HCT116 (cell line): ENCODE results near the gene SDCBP2. TPM values are rescaled to one million over a fixed set of nuclear protein-coding genes. Genes with fewer than 3 reads are reported as not detected.

ENCODE experiments used
- ATAC-seq: fragments of 200-7000 bp; cut with Tn5 transposase; 2 replicates; pipeline ENCODE4 v1.9.1; 2020; ENCODE audit warnings: mild to moderate bottlenecking, moderate library complexity
- BruUV-seq: library from RNA; stranded (reverse); fragments of 400-500 nt; replicated peaks from 2 replicates; lab custom pipeline; 2021; lab: Mats Ljungman, UMichigan
- CTCF ChIA-PET: fragments of 300-600 bp; sonication (Branson Sonifier 250); formaldehyde crosslinking; loops from one replicate; lab custom pipeline; 2021; ENCODE audit warnings: antibody characterized with exemption; lab: Charles Lee
- POLR2A ChIA-PET: fragments of 300-600, 350-600 bp; sonication (Branson Sonifier 250); formaldehyde crosslinking; loops from one replicate; lab custom pipeline; 2021; ENCODE audit warnings: antibody characterized with exemption; lab: Charles Lee
- RAD21 ChIA-PET, 2 experiments: fragments of 300-600 bp; sonication (Branson Sonifier 250); formaldehyde crosslinking; loops; one replicate each; lab custom pipeline; 2023; ENCODE audit warnings: low total read pairs in 2 of 2; ENCODE audit not compliant: uncharacterized antibody in 2 of 2, unreplicated experiment in 2 of 2, low non-redundant PET in 1 of 2; lab: Charles Lee
- DNase-seq: peaks from one replicate; pipeline ENCODE4 v3.0.0-alpha.2; 2010; ENCODE audit warnings: low read depth, low spot score
- H2AFZ ChIP-seq: fragments of 200-600 bp; shearing (Covaris generic), sonication (generic); 2 replicates; pipeline ENCODE4 v1.6.1; 2017; ENCODE audit warnings: low read depth, mixed run types, mixed read lengths, antibody characterized with exemption, low read length; ENCODE audit not compliant: poor library complexity, severe bottlenecking
- H3K27ac ChIP-seq: 2 replicates; pipeline ENCODE4 v1.5.1; 2012; ENCODE audit warnings: low read depth, low read length
- H3K27me3 ChIP-seq: fragments of 200-600 bp; sonication (generic); 2 replicates; pipeline ENCODE4 v1.6.1; 2016; ENCODE audit warnings: mixed run types, low read length, mixed read lengths; ENCODE audit not compliant: insufficient read depth
- H3K36me3 ChIP-seq, 2 experiments: fragments of 200-500 bp in 1 of 2; fragments of 200-600 bp in 1 of 2; sonication (Bioruptor generic) in 1 of 2; sonication (generic) in 1 of 2; 2 replicates each; pipeline versions ENCODE4 v1.5.1 to v1.6.1; 2014 to 2016; ENCODE audit warnings: low read length in 2 of 2, inconsistent platforms in 1 of 2, mixed read lengths in 1 of 2, mixed run types in 1 of 2; ENCODE audit not compliant: insufficient read depth in 2 of 2, control insufficient read depth in 1 of 2
- H3K4me1 ChIP-seq, 2 experiments: fragments of 200-600 bp in 1 of 2; sonication (generic) in 1 of 2; 2 replicates each; pipeline versions ENCODE4 v1.5.1 to v1.6.1; 2012 to 2017; ENCODE audit warnings: low read length in 2 of 2, inconsistent platforms in 1 of 2, mild to moderate bottlenecking in 1 of 2, mixed read lengths in 1 of 2, mixed run types in 1 of 2, moderate library complexity in 1 of 2; ENCODE audit not compliant: insufficient read depth in 2 of 2, control insufficient read depth in 1 of 2
- H3K4me2 ChIP-seq: fragments of 200-600 bp; sonication (generic); 2 replicates; pipeline ENCODE4 v1.6.1; 2017; ENCODE audit warnings: mixed run types, low read length, mixed read lengths
- H3K4me3 ChIP-seq, 2 experiments: fragments of 200-600 bp in 1 of 2; sonication (generic) in 1 of 2; replicated peaks in 1 of 2; 2 replicates each; pipeline ENCODE4 v1.5.1; 2011 to 2016; ENCODE audit warnings: low read length in 2 of 2, control low read depth in 1 of 2, low read depth in 1 of 2, mild to moderate bottlenecking in 1 of 2, mixed read lengths in 1 of 2, mixed run types in 1 of 2
- H3K79me2 ChIP-seq: fragments of 200-600 bp; sonication (generic); 2 replicates; pipeline ENCODE4 v1.6.1; 2017; ENCODE audit warnings: mild to moderate bottlenecking, mixed run types, low read length, moderate library complexity, mixed read lengths; ENCODE audit not compliant: insufficient read depth
- H3K9ac ChIP-seq: fragments of 200-600 bp; sonication (generic); 2 replicates; pipeline ENCODE4 v1.6.1; 2016; ENCODE audit warnings: low read length, mixed read lengths
- H3K9me2 ChIP-seq: fragments of 200-600 bp; sonication (generic), shearing (Covaris generic); 2 replicates; pipeline ENCODE4 v1.6.1; 2017; ENCODE audit warnings: mixed run types, mild to moderate bottlenecking, moderate library complexity; ENCODE audit not compliant: insufficient read depth
- H3K9me3 ChIP-seq, 2 experiments: fragments of 200-500 bp in 1 of 2; fragments of 200-600 bp in 1 of 2; sonication (Bioruptor generic) in 1 of 2; sonication (generic) in 1 of 2; 2 replicates each; pipeline ENCODE4 v1.6.1; 2014 to 2017; ENCODE audit warnings: low read length in 2 of 2, mixed read lengths in 2 of 2, inconsistent platforms in 1 of 2, low read depth in 1 of 2, mild to moderate bottlenecking in 1 of 2, mixed run types in 1 of 2, moderate library complexity in 1 of 2; ENCODE audit not compliant: control insufficient read depth in 1 of 2, insufficient read depth in 1 of 2
- H4K20me1 ChIP-seq: fragments of 200-600 bp; sonication (generic), shearing (Covaris generic); 2 replicates; pipeline ENCODE4 v1.6.1; 2017; ENCODE audit warnings: mixed run types, mild to moderate bottlenecking, moderate library complexity; ENCODE audit not compliant: insufficient read depth
- ATF3 ChIP-seq: IDR thresholded peaks from 2 replicates; pipeline ENCODE4 v1.6.1; 2012
- CBX3 ChIP-seq: IDR thresholded peaks from 2 replicates; pipeline ENCODE4 v1.6.1; 2012; ENCODE audit warnings: low read depth
- ELF1 ChIP-seq: IDR thresholded peaks from 2 replicates; pipeline ENCODE4 v1.6.1; 2012; ENCODE audit warnings: low read depth, borderline replicate concordance
- FOSL1 ChIP-seq: IDR thresholded peaks from 2 replicates; pipeline ENCODE4 v1.6.1; 2012; ENCODE audit warnings: low read depth
- JUND ChIP-seq: IDR thresholded peaks from 2 replicates; pipeline ENCODE4 v1.6.1; 2012
- POLR2A ChIP-seq: IDR thresholded peaks from 2 replicates; pipeline ENCODE4 v1.7.0; 2011; ENCODE audit warnings: borderline replicate concordance; ENCODE audit not compliant: insufficient read depth, insufficient read length; ENCODE audit errors: extremely low read depth
- POLR2AphosphoS5 ChIP-seq: IDR thresholded peaks from 2 replicates; pipeline ENCODE4 v1.6.1; 2011; ENCODE audit warnings: mild to moderate bottlenecking, low read depth, low read length, moderate library complexity
- YY1 ChIP-seq: IDR thresholded peaks from 2 replicates; pipeline ENCODE4 v1.6.1; 2011; ENCODE audit warnings: low read length, low read depth, moderate library complexity, mild to moderate bottlenecking; ENCODE audit not compliant: insufficient replicate concordance; ENCODE audit errors: extremely low read depth
- intact Hi-C: fragments of 100-400 bp; cut with micrococcal nuclease; formaldehyde crosslinking; loops from 2 replicates; pipeline ENCODE4 v1.10.0; 2022
- total RNA-seq: library from RNA; stranded (reverse); gene quantifications from one replicate; pipeline ENCODE4 v1.2.1, GENCODE V29; 2021; ENCODE audit not compliant: unreplicated experiment
- TF ChIP-seq, protein P1 (sequence below): IDR thresholded peaks from 2 replicates; pipeline ENCODE4 v1.6.1; 2012
- TF ChIP-seq, protein P2 (sequence below), 3 experiments: fragments of 200-600 bp in 1 of 3; sonication (generic) in 1 of 3; IDR thresholded peaks in 2 of 3; conservative IDR thresholded peaks in 1 of 3; 2 replicates each; pipeline ENCODE4 v1.5.1; 2012 to 2017; ENCODE audit warnings: low read depth in 2 of 3, low read length in 2 of 3, antibody characterized with exemption in 1 of 3, borderline replicate concordance in 1 of 3, control low read depth in 1 of 3, mild to moderate bottlenecking in 1 of 3, mixed read lengths in 1 of 3, mixed run types in 1 of 3, moderate library complexity in 1 of 3; ENCODE audit not compliant: insufficient read depth in 1 of 3

The SDCBP2 gene
- total RNA-seq, 1 experiment from 2014 or later = 3.4 TPM

DNA sequence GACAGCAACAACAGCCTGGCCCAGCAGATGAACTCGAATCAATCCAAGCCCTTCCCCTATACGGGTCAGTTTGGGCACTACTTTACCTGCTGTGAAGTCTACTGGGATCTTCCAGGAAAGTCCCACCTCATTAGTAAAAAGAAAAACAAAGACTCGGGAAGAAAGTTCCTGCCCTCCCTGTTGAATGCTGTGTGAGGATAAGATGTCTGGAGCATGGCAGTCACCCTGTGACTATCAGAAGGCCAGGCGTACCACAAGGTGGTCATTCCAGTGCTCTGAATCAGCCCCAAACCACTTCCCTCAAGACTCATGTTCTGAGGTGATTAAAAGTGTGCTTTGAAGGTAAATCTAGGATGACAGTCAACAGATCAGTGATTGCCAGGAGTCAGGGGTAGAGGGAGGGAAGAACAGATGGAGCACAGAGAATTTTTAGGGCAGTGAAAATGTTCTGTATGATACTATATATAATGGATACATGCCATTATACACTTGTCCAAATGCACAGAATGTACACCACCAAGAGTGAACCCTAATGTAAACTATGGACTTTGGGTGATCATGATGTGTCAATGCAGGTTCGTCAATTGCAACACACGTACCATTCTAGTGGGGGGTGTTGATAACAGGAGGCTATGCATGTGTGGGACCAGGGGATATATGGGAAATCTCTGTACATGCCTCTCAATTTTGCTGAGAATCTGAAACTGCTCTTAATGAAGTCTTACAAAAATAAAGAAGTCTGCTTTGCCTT is 49.2 kb upstream of the SDCBP2 start:
- BruUV-seq = no TSS peak
- Histone ChIP-seq H3K27ac (0 out of 2 replicates have a peak overlapping the region, but pooled peaks have one; percentile 1), H3K9me2 (no peaks in the 10 kb centered on the region), H3K9me3 (no peaks in the 10 kb centered on the region), H3K4me2 (peak overlapping the region; percentile 57), H3K9ac (0 out of 2 replicates have a peak overlapping the region, but pooled peaks have one; percentile 14), H3K36me3 (peaks cover 8 to 12% of the 10 kb centered on the region in 2 experiments; a peak in 3 of 4 replicates), H4K20me1 (peaks cover 53% of the 10 kb centered on the region; the same call in 1 of the 2 replicates), H3K27me3 (no peaks in the 10 kb centered on the region), H2AFZ (no peak overlapping the region), H3K4me1 (peaks cover 17 to 33% of the 10 kb centered on the region in 2 experiments; a peak in 3 of 4 replicates), H3K79me2 (peaks cover 100% of the 10 kb centered on the region), H3K4me3 (no peak overlapping the region)
- intact Hi-C loops = no loop called here
- DNase-seq = peak; percentile 26
- peak; percentile 49; the same call in 1 of the 2 replicates for TF ChIP-seq CBX3
- no peak for TF ChIP-seq ELF1
- peak; percentile 53; the same call in 1 of the 2 replicates for TF ChIP-seq JUND
- TF ChIP-seq POLR2AphosphoS5 = peak; percentile 23; the same call in 1 of the 2 replicates
- TF ChIP-seq, protein P1, sequence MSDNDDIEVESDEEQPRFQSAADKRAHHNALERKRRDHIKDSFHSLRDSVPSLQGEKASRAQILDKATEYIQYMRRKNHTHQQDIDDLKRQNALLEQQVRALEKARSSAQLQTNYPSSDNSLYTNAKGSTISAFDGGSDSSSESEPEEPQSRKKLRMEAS = peak; percentile 50; the same call in 1 of the 2 replicates
- no peak for TF ChIP-seq YY1
- TF ChIP-seq ATF3 = no peak
- TF ChIP-seq POLR2A = no peak
- TF ChIP-seq FOSL1 = peak; percentile 47
- TF ChIP-seq, protein P2, sequence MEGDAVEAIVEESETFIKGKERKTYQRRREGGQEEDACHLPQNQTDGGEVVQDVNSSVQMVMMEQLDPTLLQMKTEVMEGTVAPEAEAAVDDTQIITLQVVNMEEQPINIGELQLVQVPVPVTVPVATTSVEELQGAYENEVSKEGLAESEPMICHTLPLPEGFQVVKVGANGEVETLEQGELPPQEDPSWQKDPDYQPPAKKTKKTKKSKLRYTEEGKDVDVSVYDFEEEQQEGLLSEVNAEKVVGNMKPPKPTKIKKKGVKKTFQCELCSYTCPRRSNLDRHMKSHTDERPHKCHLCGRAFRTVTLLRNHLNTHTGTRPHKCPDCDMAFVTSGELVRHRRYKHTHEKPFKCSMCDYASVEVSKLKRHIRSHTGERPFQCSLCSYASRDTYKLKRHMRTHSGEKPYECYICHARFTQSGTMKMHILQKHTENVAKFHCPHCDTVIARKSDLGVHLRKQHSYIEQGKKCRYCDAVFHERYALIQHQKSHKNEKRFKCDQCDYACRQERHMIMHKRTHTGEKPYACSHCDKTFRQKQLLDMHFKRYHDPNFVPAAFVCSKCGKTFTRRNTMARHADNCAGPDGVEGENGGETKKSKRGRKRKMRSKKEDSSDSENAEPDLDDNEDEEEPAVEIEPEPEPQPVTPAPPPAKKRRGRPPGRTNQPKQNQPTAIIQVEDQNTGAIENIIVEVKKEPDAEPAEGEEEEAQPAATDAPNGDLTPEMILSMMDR (IDR thresholded peaks at IDR 0.05 in 2 of 3, conservative IDR thresholded peaks at IDR 0.05 in 1 of 3; ENCODE audit: borderline replicate concordance in 1 of 3, insufficient read depth in 1 of 3, low read depth in 2 of 3, low read length in 2 of 3) = no peak
- ChIA-PET RAD21 (no interaction called here), CTCF (no interaction called here), POLR2A (no interaction called here)
- ATAC-seq = peak; percentile 85
